Endothelial cell of umbilical vein (primary cell): ENCODE data around the gene SPARC. TPM values are rescaled to one million over a fixed set of nuclear protein-coding genes. Genes with fewer than 3 reads are reported as not detected.

Experiments used
- BruUV-seq: library from RNA; stranded (reverse); fragments of 400-500 nt; replicated peaks from 2 replicates; lab custom pipeline; 2021; lab: Mats Ljungman, UMichigan
- CTCF ChIA-PET: fragments of 300-600, 350-600 bp; sonication (Branson Sonifier 250); formaldehyde crosslinking; loops from one replicate; lab custom pipeline; 2021; ENCODE audit warnings: antibody characterized with exemption, inconsistent platforms; lab: Charles Lee
- POLR2A ChIA-PET: fragments of 300-600, 350-600 bp; sonication (Branson Sonifier 250); formaldehyde crosslinking; loops from one replicate; lab custom pipeline; 2021; ENCODE audit warnings: antibody characterized with exemption, inconsistent platforms; lab: Charles Lee
- DNase-seq: peaks from one replicate; pipeline ENCODE4 v3.0.0-alpha.2; 2011; ENCODE audit warnings: low read depth, low spot score
- FAIRE-seq: peaks from 2 replicates; lab custom pipeline; 2011; peaks lifted over from hg19 to GRCh38; lab: Jason Lieb, UNC
- H2AFZ ChIP-seq: 2 replicates; pipeline ENCODE4 v1.6.0; 2012; ENCODE audit warnings: low read depth, low read length, control low read depth, inconsistent platforms
- H3K27ac ChIP-seq: 2 replicates; pipeline ENCODE4 v1.5.1; 2011; ENCODE audit warnings: low read depth, mild to moderate bottlenecking, control low read depth, low read length, moderate library complexity; ENCODE audit not compliant: insufficient read depth
- H3K27me3 ChIP-seq, 2 experiments: 2 replicates each; pipeline versions ENCODE4 v1.6.0 to v1.6.1; 2011; ENCODE audit warnings: low read length in 2 of 2, mixed read lengths in 1 of 2; ENCODE audit not compliant: control insufficient read depth in 2 of 2, insufficient read depth in 2 of 2
- H3K36me3 ChIP-seq, 2 experiments: 2 replicates in 1 of 2; 3 replicates in 1 of 2; pipeline ENCODE4 v1.5.1; 2011; ENCODE audit warnings: low read length in 2 of 2, mild to moderate bottlenecking in 1 of 2, moderate library complexity in 1 of 2; ENCODE audit not compliant: control insufficient read depth in 2 of 2, insufficient read depth in 2 of 2; ENCODE audit errors: extremely low read depth in 1 of 2
- H3K4me1 ChIP-seq: 3 replicates; pipeline ENCODE4 v1.5.1; 2011; ENCODE audit warnings: mild to moderate bottlenecking, low read length; ENCODE audit not compliant: control insufficient read depth, insufficient read depth; ENCODE audit errors: extremely low read depth
- H3K4me2 ChIP-seq: 2 replicates; pipeline ENCODE4 v1.6.1; 2011; ENCODE audit warnings: low read length, control low read depth, mixed read lengths; ENCODE audit not compliant: insufficient read depth
- H3K4me3 ChIP-seq, 3 experiments: fragments of 200-600 bp in 1 of 3; sonication (generic), shearing (Covaris generic) in 1 of 3; replicated peaks in 1 of 3; 2 replicates each; pipeline ENCODE4 v1.5.1; 2011 to 2016; ENCODE audit warnings: control low read depth in 3 of 3, low read length in 3 of 3, mild to moderate bottlenecking in 2 of 3, inconsistent platforms in 1 of 3, low read depth in 1 of 3, moderate library complexity in 1 of 3; ENCODE audit not compliant: insufficient read depth in 1 of 3
- H3K79me2 ChIP-seq: 2 replicates; pipeline ENCODE4 v1.6.0; 2012; ENCODE audit warnings: low read length, inconsistent platforms; ENCODE audit not compliant: control insufficient read depth, insufficient read depth
- H3K9ac ChIP-seq: replicated peaks from 2 replicates; pipeline ENCODE3; 2011; ENCODE audit warnings: low read length, control low read depth; ENCODE audit not compliant: insufficient read depth; ENCODE audit errors: extremely low read depth
- H3K9me1 ChIP-seq: replicated peaks from 3 replicates; pipeline ENCODE4 v1.6.0; 2011; ENCODE audit warnings: mild to moderate bottlenecking, low read length; ENCODE audit not compliant: control insufficient read depth, insufficient read depth; ENCODE audit errors: extremely low read depth
- H3K9me3 ChIP-seq: replicated peaks from 2 replicates; pipeline ENCODE4 v1.5.1; 2012; ENCODE audit warnings: low read length, inconsistent platforms; ENCODE audit not compliant: control insufficient read depth, insufficient read depth
- H4K20me1 ChIP-seq: replicated peaks from 2 replicates; pipeline ENCODE3; 2011; ENCODE audit warnings: mild to moderate bottlenecking, low read length; ENCODE audit not compliant: control insufficient read depth, insufficient read depth; ENCODE audit errors: extremely low read depth
- EZH2 ChIP-seq: IDR thresholded peaks from 2 replicates; pipeline ENCODE4 v1.6.1; 2012; ENCODE audit warnings: borderline replicate concordance, low read depth, mild to moderate bottlenecking, moderate library complexity, low read length, inconsistent platforms; ENCODE audit not compliant: severe bottlenecking
- FOS ChIP-seq: IDR thresholded peaks from 2 replicates; pipeline ENCODE4 v1.6.1; 2011; ENCODE audit warnings: mild to moderate bottlenecking, low read length, moderate library complexity, borderline replicate concordance; ENCODE audit not compliant: insufficient read depth
- GATA2 ChIP-seq: IDR thresholded peaks from 2 replicates; pipeline ENCODE4 v1.7.0; 2011; ENCODE audit warnings: low read depth, mild to moderate bottlenecking, moderate library complexity, mixed read lengths, low read length; ENCODE audit not compliant: insufficient read length, insufficient read depth
- JUN ChIP-seq: IDR thresholded peaks from 2 replicates; pipeline ENCODE4 v1.6.1; 2011; ENCODE audit warnings: borderline replicate concordance, low read depth; ENCODE audit not compliant: insufficient read length, insufficient read depth
- MAX ChIP-seq: IDR thresholded peaks from 2 replicates; pipeline ENCODE4 v1.6.1; 2011; ENCODE audit not compliant: insufficient read depth, insufficient read length
- MYC ChIP-seq: IDR thresholded peaks from one replicate; pipeline ENCODE4 v1.6.1; 2011; ENCODE audit warnings: mild to moderate bottlenecking, low read depth, low read length
- POLR2A ChIP-seq: IDR thresholded peaks from 2 replicates; pipeline ENCODE4 v1.6.1; 2012; ENCODE audit warnings: low read depth, mild to moderate bottlenecking, control low read depth, low read length
- POLR2AphosphoS5 ChIP-seq: IDR thresholded peaks from 2 replicates; pipeline ENCODE4 v1.6.1; 2012; ENCODE audit warnings: low read depth, mild to moderate bottlenecking, control low read depth, low read length, moderate library complexity; ENCODE audit not compliant: insufficient read depth
- dilution Hi-C: fragments of 300-500 bp; cut with MboI; formaldehyde crosslinking; loops from one replicate; pipeline ENCODE4 v1.15.0; 2019; ENCODE audit warnings: low sequenced_read_pairs; ENCODE audit not compliant: extremely low pct_ligation_motif_present
- intact Hi-C: fragments of 100-400 bp; cut with micrococcal nuclease; formaldehyde crosslinking; loops from one replicate; pipeline ENCODE4 v1.10.0; 2022
- polyA plus RNA-seq, 4 experiments: library from polyadenylated mRNA; depleted of rRNA in 3 of 4; stranded (reverse) in 3 of 4; unstranded in 1 of 4; fragments of >200 nt; gene quantifications; 2 replicates each; pipeline versions ENCODE4 v1.2.1 to v1.2.3, GENCODE V29; 2011 to 2012; ENCODE audit warnings: missing spikeins in 1 of 4
- total RNA-seq: library from RNA; stranded (reverse); gene quantifications from 2 replicates; pipeline ENCODE4 v1.2.3, GENCODE V29; 2021
- TF ChIP-seq, protein P1 (sequence below), 2 donors: IDR thresholded peaks; 1 replicate in 1 of 2; 2 replicates in 1 of 2; pipeline ENCODE4 v1.5.1; 2011; ENCODE audit warnings: low read length in 2 of 2, mild to moderate bottlenecking in 2 of 2, moderate library complexity in 2 of 2, control low read depth in 1 of 2, inconsistent platforms in 1 of 2, low read depth in 1 of 2; ENCODE audit not compliant: insufficient read depth in 1 of 2; ENCODE audit errors: extremely low read depth in 1 of 2

SPARC gene
- total and polyA plus RNA-seq, 2 donors (not counting 3 experiments of a cell fraction or from before 2014, with no cell fraction given), result 2,962 to 3,114 TPM

DNA sequence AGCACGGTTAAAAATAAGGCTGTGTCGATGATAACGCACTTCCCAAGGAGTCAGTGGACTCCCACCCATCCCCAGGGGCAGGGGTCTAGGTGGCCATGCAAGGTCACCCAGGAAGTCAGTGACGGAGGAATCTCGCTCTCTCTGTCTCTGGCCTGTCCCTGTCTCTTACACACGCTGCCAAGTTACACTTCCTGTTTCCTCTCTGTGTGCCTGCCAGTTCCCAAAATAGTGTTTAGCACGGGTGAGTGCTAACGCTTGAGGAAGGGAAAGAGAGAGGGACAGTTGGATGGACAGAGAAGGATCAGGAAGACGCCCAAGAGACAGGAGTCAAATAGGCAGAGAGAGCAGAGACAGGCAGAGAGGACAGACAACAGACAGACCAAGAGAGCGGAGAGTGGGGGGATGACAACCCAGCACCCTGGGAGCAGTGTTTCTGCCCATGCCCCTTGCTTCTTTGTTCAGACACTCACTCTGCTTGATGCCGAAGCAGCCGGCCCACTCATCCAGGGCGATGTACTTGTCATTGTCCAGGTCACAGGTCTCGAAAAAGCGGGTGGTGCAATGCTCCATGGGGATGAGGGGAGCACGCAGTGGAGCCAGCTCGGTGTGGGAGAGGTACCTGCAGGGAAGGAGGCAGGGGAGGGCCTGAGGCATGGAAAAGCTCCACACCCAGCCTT lies 23.0 kb downstream of the SPARC start:
- Histone ChIP-seq H3K79me2 (peaks cover 14% of the 10 kb centered on the region), H3K27me3 (no peaks in the 10 kb centered on the region), H3K9me3 (no peaks in the 10 kb centered on the region), H3K4me1 (peaks cover 47% of the 10 kb centered on the region), H3K4me2 (no peak overlapping the region), H4K20me1 (no peaks in the 10 kb centered on the region), H3K9me1 (no peaks in the 10 kb centered on the region), H3K27ac (peak overlapping the region; percentile 92), H3K4me3 (no peak overlapping the region), H3K9ac (no peak overlapping the region), H2AFZ (no peak overlapping the region), H3K36me3 (peaks cover 48 to 55% of the 10 kb centered on the region in 2 experiments)
- CTCF ChIA-PET, result interaction anchor here (1.5 to 8.5 kb wide), 4 partner anchors 20 to 76 kb away, joined by 5 to 142 read pairs (median 10); no protein-coding TSS in a partner anchor
- FAIRE-seq, result peak; percentile 83
- BruUV-seq, result no TSS peak
- peak; percentile 33 for DNase-seq
- POLR2A ChIA-PET, result interaction anchor here (0.5 to 1.1 kb wide), 2 partner anchors 17 to 65 kb away, joined by 3 read pairs; no protein-coding TSS in a partner anchor
- intact Hi-C loops, result loop anchor here (1.0 to 5.0 kb wide), 2 partner anchors 9 to 411 kb away; partner anchors contain the start of gene GM2A
- TF ChIP-seq MAX, result no peak
- TF ChIP-seq POLR2AphosphoS5, result peak; percentile 47
- dilution Hi-C loops, result no loop called here

- Histone ChIP-seq H3K27me3 (no peaks in the 10 kb centered on the region), H4K20me1 (no peaks in the 10 kb centered on the region), H2AFZ (no peak overlapping the region), H3K4me3 (no peak overlapping the region), H3K9me3 (no peaks in the 10 kb centered on the region), H3K79me2 (peaks cover 9% of the 10 kb centered on the region), H3K4me1 (peaks cover 44% of the 10 kb centered on the region), H3K9ac (no peak overlapping the region), H3K27ac (peak overlapping the region; percentile 92), H3K36me3 (peaks cover 43 to 49% of the 10 kb centered on the region in 2 experiments), H3K4me2 (no peak overlapping the region), H3K9me1 (no peaks in the 10 kb centered on the region)
- BruUV-seq, result TSS peak; percentile 72
- ChIA-PET CTCF (interaction anchor here (2.6 to 8.5 kb wide), 3 partner anchors 9 to 77 kb away, joined by 9 to 142 read pairs (median 29); no protein-coding TSS in a partner anchor), POLR2A (no interaction called here)
- TF ChIP-seq GATA2 (no peak), JUN (no peak), POLR2A (no peak), EZH2 (no peak), POLR2AphosphoS5 (no peak), MYC (no peak), MAX (no peak), FOS (no peak)
- TF ChIP-seq, protein P1, sequence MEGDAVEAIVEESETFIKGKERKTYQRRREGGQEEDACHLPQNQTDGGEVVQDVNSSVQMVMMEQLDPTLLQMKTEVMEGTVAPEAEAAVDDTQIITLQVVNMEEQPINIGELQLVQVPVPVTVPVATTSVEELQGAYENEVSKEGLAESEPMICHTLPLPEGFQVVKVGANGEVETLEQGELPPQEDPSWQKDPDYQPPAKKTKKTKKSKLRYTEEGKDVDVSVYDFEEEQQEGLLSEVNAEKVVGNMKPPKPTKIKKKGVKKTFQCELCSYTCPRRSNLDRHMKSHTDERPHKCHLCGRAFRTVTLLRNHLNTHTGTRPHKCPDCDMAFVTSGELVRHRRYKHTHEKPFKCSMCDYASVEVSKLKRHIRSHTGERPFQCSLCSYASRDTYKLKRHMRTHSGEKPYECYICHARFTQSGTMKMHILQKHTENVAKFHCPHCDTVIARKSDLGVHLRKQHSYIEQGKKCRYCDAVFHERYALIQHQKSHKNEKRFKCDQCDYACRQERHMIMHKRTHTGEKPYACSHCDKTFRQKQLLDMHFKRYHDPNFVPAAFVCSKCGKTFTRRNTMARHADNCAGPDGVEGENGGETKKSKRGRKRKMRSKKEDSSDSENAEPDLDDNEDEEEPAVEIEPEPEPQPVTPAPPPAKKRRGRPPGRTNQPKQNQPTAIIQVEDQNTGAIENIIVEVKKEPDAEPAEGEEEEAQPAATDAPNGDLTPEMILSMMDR (IDR thresholded peaks at IDR 0.05; ENCODE audit: extremely low read depth in 1 of 2, insufficient read depth in 1 of 2, low read depth in 1 of 2, low read length in 2 of 2), result no peak
- intact Hi-C loops, result loop anchor here (1.0 to 5.0 kb wide), 2 partner anchors 9 to 411 kb away; partner anchors contain the start of gene GM2A
- FAIRE-seq (no peak), DNase-seq (no peak)
- dilution Hi-C loops, result no loop called here
Measured at GRCh38 chr5:151662805-151663204, 23.9 kb downstream of the SPARC start.
